Karpas-422 (cell line): Measurements from ENCODE around the gene FAM184A. TPM values are rescaled to one million over a fixed set of nuclear protein-coding genes. Genes with fewer than 3 reads are reported as not detected.

Source experiments
- small RNA-seq: library from RNA; depleted of rRNA; stranded (forward); fragments of <200 nt; gene quantifications from one replicate; pipeline ENCODE3, GENCODE V24; 2014
- total RNA-seq: library from RNA; depleted of rRNA; stranded (reverse); fragments of >200 nt; shearing (Covaris generic); gene quantifications from 2 replicates; pipeline ENCODE4 v1.2.3, GENCODE V29; 2014; ENCODE audit warnings: low replicate concordance; rRNA removed

The FAM184A gene
- total RNA-seq, 1 experiment from 2014 or later: 8.4 TPM

Small RNA genes lying within 50 kb of the gene (small RNA-seq; reads per million reads assigned to genes)
- not detected for gene MIR548B
- gene RF00019: not detected

Other genes with a start within 250 kb of the FAM184A start
- gene ASF1A, start 184.5 kb downstream of the FAM184A start, total RNA-seq: 79.9 and 90.8 TPM in 2 replicates
- gene MCM9, start 143.5 kb downstream of the FAM184A start, total RNA-seq: 17.8 and 17.9 TPM in 2 replicates